SK-N-SH (cell line): ENCODE measurements around the gene NUMB. TPM values are rescaled to one million over a fixed set of nuclear protein-coding genes. Genes with fewer than 3 reads are reported as not detected.

ENCODE experiments used
- CTCF ChIA-PET: fragments of 300-600, 350-600 bp; formaldehyde crosslinking; extraction: SDS; loops from one replicate; lab custom pipeline; 2021; lab: Yijun Ruan, JAX
- POLR2A ChIA-PET: fragments of 350-600 bp; sonication (Branson Sonifier 250); formaldehyde crosslinking; extraction: SDS; loops from one replicate; lab custom pipeline; 2020; ENCODE audit warnings: antibody characterized with exemption, inconsistent platforms; lab: Yijun Ruan, JAX
- DNase-seq: peaks from one replicate; pipeline ENCODE4 v3.0.0; 2012
- H2AFZ ChIP-seq: fragments of 200-600 bp; sonication (generic); 2 replicates; pipeline ENCODE4 v1.8.1; 2016; ENCODE audit warnings: antibody characterized with exemption, mild to moderate bottlenecking, low read depth
- H3F3A ChIP-seq: fragments of 200-600 bp; sonication (generic); replicated peaks from 2 replicates; pipeline ENCODE3; 2016; ENCODE audit warnings: antibody characterized with exemption, mild to moderate bottlenecking; ENCODE audit not compliant: insufficient read depth
- H3K27ac ChIP-seq, 2 experiments: fragments of 200-500 bp in 1 of 2; fragments of 200-600 bp in 1 of 2; sonication (Bioruptor generic) in 1 of 2; sonication (generic), shearing (Covaris generic) in 1 of 2; 2 replicates each; pipeline versions ENCODE4 v1.5.1 to v1.6.1; 2014 to 2016; ENCODE audit warnings: low read depth in 2 of 2, inconsistent platforms in 1 of 2, low read length in 1 of 2, mild to moderate bottlenecking in 1 of 2, mixed read lengths in 1 of 2
- H3K27me3 ChIP-seq: fragments of 200-600 bp; sonication (generic), shearing (Covaris generic); 2 replicates; pipeline ENCODE4 v1.6.1; 2016; ENCODE audit warnings: mixed run types; ENCODE audit not compliant: insufficient read depth
- H3K36me3 ChIP-seq, 2 experiments: fragments of 200-500 bp in 1 of 2; fragments of 200-600 bp in 1 of 2; sonication (Bioruptor generic) in 1 of 2; sonication (generic) in 1 of 2; replicated peaks in 1 of 2; 2 replicates each; pipeline versions ENCODE3 to v1.5.1; 2014 to 2016; ENCODE audit warnings: low read length in 1 of 2, mild to moderate bottlenecking in 1 of 2; ENCODE audit not compliant: insufficient read depth in 2 of 2, control insufficient read depth in 1 of 2
- H3K4me1 ChIP-seq, 2 experiments: fragments of 200-500 bp in 1 of 2; fragments of 200-600 bp in 1 of 2; sonication (Bioruptor generic) in 1 of 2; sonication (generic), shearing (Covaris generic) in 1 of 2; 2 replicates each; pipeline versions ENCODE4 v1.5.1 to v1.6.1; 2014 to 2016; ENCODE audit warnings: low read depth in 1 of 2, low read length in 1 of 2, mixed run types in 1 of 2; ENCODE audit not compliant: insufficient read depth in 2 of 2, control insufficient read depth in 1 of 2
- H3K4me2 ChIP-seq: fragments of 200-600 bp; sonication (generic), shearing (Covaris generic); 2 replicates; pipeline ENCODE4 v1.6.1; 2017; ENCODE audit warnings: mixed run types
- H3K4me3 ChIP-seq, 2 experiments: fragments of 200-500 bp in 1 of 2; fragments of 200-600 bp in 1 of 2; sonication (Bioruptor generic) in 1 of 2; sonication (generic), shearing (Covaris generic) in 1 of 2; 2 replicates each; pipeline versions ENCODE4 v1.5.1 to v1.8.1; 2014 to 2016; ENCODE audit warnings: low read depth in 2 of 2, inconsistent platforms in 1 of 2, low read length in 1 of 2, mild to moderate bottlenecking in 1 of 2, mixed read lengths in 1 of 2, moderate library complexity in 1 of 2
- H3K79me2 ChIP-seq: fragments of 200-600 bp; sonication (generic); 2 replicates; pipeline ENCODE4 v1.8.1; 2017; ENCODE audit warnings: mild to moderate bottlenecking; ENCODE audit not compliant: insufficient read depth
- H3K9ac ChIP-seq: fragments of 200-600 bp; sonication (generic); 2 replicates; pipeline ENCODE4 v1.6.1; 2017; ENCODE audit warnings: mixed run types
- H3K9me2 ChIP-seq: fragments of 200-600 bp; sonication (generic); 2 replicates; pipeline ENCODE4 v1.6.1; 2017; ENCODE audit warnings: mixed run types
- H3K9me3 ChIP-seq: fragments of 200-600 bp; sonication (generic); 2 replicates; pipeline ENCODE4 v1.6.1; 2017; ENCODE audit warnings: mixed run types, mild to moderate bottlenecking, moderate library complexity
- H4K20me1 ChIP-seq: fragments of 200-600 bp; sonication (generic); 2 replicates; pipeline ENCODE4 v1.6.1; 2017; ENCODE audit warnings: mild to moderate bottlenecking, mixed run types; ENCODE audit not compliant: insufficient read depth
- CHD2 ChIP-seq: fragments of 150-350 bp; IDR thresholded peaks from 2 replicates; pipeline ENCODE4 v1.6.1; 2018; ENCODE audit warnings: low read length; ENCODE audit not compliant: partially characterized antibody
- CTCF ChIP-seq: fragments of 200-600 bp; sonication (generic); IDR thresholded peaks from 2 replicates; pipeline ENCODE4 v1.6.1; 2017; ENCODE audit warnings: antibody characterized with exemption, mild to moderate bottlenecking, moderate library complexity
- EP300 ChIP-seq, 2 experiments: IDR thresholded peaks; 2 replicates each; pipeline versions ENCODE4 v1.4.0 to v1.6.1; 2012; ENCODE audit warnings: borderline replicate concordance in 1 of 2, low read depth in 1 of 2, low read length in 1 of 2
- EZH2phosphoT487 ChIP-seq: fragments of 200-600 bp; sonication (generic); IDR thresholded peaks from 2 replicates; pipeline ENCODE4 v1.6.1; 2017; ENCODE audit warnings: low read depth, mixed run types, mild to moderate bottlenecking, antibody characterized with exemption, moderate library complexity, borderline replicate concordance
- FOSL2 ChIP-seq: IDR thresholded peaks from 2 replicates; pipeline ENCODE4 v1.4.0; 2012; ENCODE audit warnings: low read depth, mild to moderate bottlenecking, moderate library complexity, borderline replicate concordance
- FOXJ3 ChIP-seq: sonication (generic); formaldehyde crosslinking; IDR thresholded peaks from 2 replicates; pipeline ENCODE4 v1.5.1; 2020; ENCODE audit warnings: mild to moderate bottlenecking, missing genetic modification reagents
- FOXM1 ChIP-seq: IDR thresholded peaks from 2 replicates; pipeline ENCODE4 v1.4.0; 2012; ENCODE audit warnings: low read depth, mild to moderate bottlenecking
- MEF2A ChIP-seq: IDR thresholded peaks from 2 replicates; pipeline ENCODE4 v1.4.0; 2012; ENCODE audit warnings: low read depth, borderline replicate concordance
- MXI1 ChIP-seq: IDR thresholded peaks from 2 replicates; pipeline ENCODE4 v1.6.1; 2012; ENCODE audit warnings: mild to moderate bottlenecking, low read depth, low read length, improper control_type of control experiment
- NRF1 ChIP-seq: IDR thresholded peaks from 2 replicates; pipeline ENCODE4 v1.6.1; 2012; ENCODE audit warnings: low read depth, mild to moderate bottlenecking, low read length
- RCOR1 ChIP-seq: fragments of 150-350 bp; IDR thresholded peaks from 2 replicates; pipeline ENCODE4 v1.6.1; 2017; ENCODE audit warnings: antibody characterized with exemption, low read length
- SIN3A ChIP-seq: IDR thresholded peaks from 2 replicates; pipeline ENCODE4 v1.6.1; 2012; ENCODE audit warnings: low read depth, mild to moderate bottlenecking, low read length, moderate library complexity, borderline replicate concordance
- SMC3 ChIP-seq: IDR thresholded peaks from 2 replicates; pipeline ENCODE4 v1.6.1; 2012; ENCODE audit warnings: low read depth, low read length, improper control_type of control experiment
- TAF1 ChIP-seq: IDR thresholded peaks from 2 replicates; pipeline ENCODE4 v1.6.1; 2012; ENCODE audit warnings: low read depth, mild to moderate bottlenecking, low read length, moderate library complexity, borderline replicate concordance
- USF1 ChIP-seq: IDR thresholded peaks from 2 replicates; pipeline ENCODE4 v1.4.0; 2012; ENCODE audit warnings: low read depth, borderline replicate concordance
- ZBTB33 ChIP-seq: IDR thresholded peaks from 2 replicates; pipeline ENCODE4 v1.4.0; 2012; ENCODE audit warnings: low read depth, borderline replicate concordance
- WGBS: methylation state at CpG from one replicate; pipeline ENCODE4 v1.1.6; 2017; ENCODE audit warnings: low lambda C conversion rate; 5-methylcytosine and 5-hydroxymethylcytosine counted together
- polyA plus RNA-seq, 3 experiments: library from polyadenylated mRNA; depleted of rRNA; stranded (reverse); fragments of >200 nt; gene quantifications; 2 replicates each; pipeline ENCODE4 v1.2.3, GENCODE V29; 2012
- TF ChIP-seq, protein P1 (sequence below): IDR thresholded peaks from 2 replicates; pipeline ENCODE4 v1.4.0; 2012; ENCODE audit warnings: low read depth

Gene NUMB
- polyA plus RNA-seq, 1 of the 3 experiments (the other 2 are of a cell fraction), result 58.4 TPM

- H4K20me1 ChIP-seq, result no peaks in the 10 kb centered on the region; the same call in 1 of the 2 replicates
- H3K27ac ChIP-seq, result no peak overlapping the region
- peaks cover 0 to 8% of the 10 kb centered on the region in 2 experiments; a peak in 1 of 4 replicates for H3K4me1 ChIP-seq
- no peak for DNase-seq
- ChIA-PET POLR2A (no interaction called here), CTCF (interaction anchor here (0.7 to 3.9 kb wide), 3 partner anchors 9 to 1433 kb away, joined by 3 to 18 read pairs (median 3); no protein-coding TSS in a partner anchor)
- 100% methylated on average over 1 of the region's 1 CpG for WGBS
- no peak overlapping the region for H3K4me2 ChIP-seq
- peaks cover 9% of the 10 kb centered on the region for H3F3A ChIP-seq
- 0 out of 2 replicates have a peak, but pooled peaks cover 12% of the 10 kb centered on the region for H3K79me2 ChIP-seq
- no peaks in the 10 kb centered on the region for H3K9me2 ChIP-seq
- H3K9me3 ChIP-seq, result no peaks in the 10 kb centered on the region
- H3K4me3 ChIP-seq, result no peak overlapping the region
- no peak overlapping the region for H2AFZ ChIP-seq
- H3K27me3 ChIP-seq, result no peaks in the 10 kb centered on the region
- H3K9ac ChIP-seq, result no peak overlapping the region
- TF ChIP-seq FOXJ3 (CRISPR knock-in tag) (no peak), EZH2phosphoT487 (no peak), ZBTB33 (no peak), MEF2A (no peak), TAF1 (no peak), MXI1 (no peak), RCOR1 (no peak), SIN3A (no peak), EP300 (IDR thresholded peaks at IDR 0.05; ENCODE audit: borderline replicate concordance in 1 of 2, low read depth in 1 of 2, low read length in 1 of 2) (no peak), FOSL2 (no peak), NRF1 (no peak), SMC3 (no peak), CHD2 (no peak), FOXM1 (no peak), USF1 (no peak), CTCF (no peak)
- TF ChIP-seq, protein P1, sequence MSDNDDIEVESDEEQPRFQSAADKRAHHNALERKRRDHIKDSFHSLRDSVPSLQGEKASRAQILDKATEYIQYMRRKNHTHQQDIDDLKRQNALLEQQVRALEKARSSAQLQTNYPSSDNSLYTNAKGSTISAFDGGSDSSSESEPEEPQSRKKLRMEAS, result no peak
- TF ChIP-seq, all 33 proteins: peak for 0
- peaks cover 10 to 12% of the 10 kb centered on the region in 2 experiments for H3K36me3 ChIP-seq
These were observed 132.6 kb downstream of the NUMB start for GRCh38 chr14:73325630-73326299.
